Upper lobe of right lung (tissue), 1 donor: Measurements from ENCODE around the gene OCEL1. TPM values are rescaled to one million over a fixed set of nuclear protein-coding genes. Genes with fewer than 3 reads are reported as not detected.

Source experiments
- ATAC-seq: fragments of 200-7000 bp; cut with Tn5 transposase; one replicate; pipeline ENCODE4 v1.9.1; 2020; ENCODE audit warnings: mild to moderate bottlenecking, moderate library complexity
- DNase-seq: peaks from one replicate; pipeline ENCODE4 v3.0.0-alpha.2; 2020
- H3K27ac ChIP-seq: fragments of 200-600 bp; one replicate; pipeline ENCODE4 v1.8.0; 2022
- H3K27me3 ChIP-seq: fragments of 200-600 bp; one replicate; pipeline ENCODE4 v1.8.0; 2022; ENCODE audit warnings: mild to moderate bottlenecking
- H3K36me3 ChIP-seq: fragments of 200-600 bp; one replicate; pipeline ENCODE4 v1.8.0; 2022
- H3K4me1 ChIP-seq: fragments of 200-600 bp; one replicate; pipeline ENCODE4 v1.8.0; 2022
- H3K4me3 ChIP-seq: fragments of 200-600 bp; one replicate; pipeline ENCODE4 v1.8.0; 2022; ENCODE audit warnings: mild to moderate bottlenecking
- H3K9me3 ChIP-seq: fragments of 200-600 bp; one replicate; pipeline ENCODE4 v1.8.0; 2022
- intact Hi-C: fragments of 100-400 bp; cut with DNase I; formaldehyde crosslinking; loops from one replicate; pipeline ENCODE4 v1.11.0; 2022
- total RNA-seq: library from RNA; stranded (reverse); fragmentation: NEBNext Ultra II Directional; extraction: Animal tissue kit (Norgen Biotek cat#: 25700); gene quantifications from one replicate; pipeline ENCODE4 v1.2.1, GENCODE V29; 2021
- TF ChIP-seq, protein P1 (sequence below): fragments of 200-600 bp; IDR thresholded peaks from one replicate; pipeline ENCODE4 v1.8.0; 2022; ENCODE audit warnings: antibody characterized with exemption
- donor health status: DM: no; HTN: yes; CAD: no; lungs with severe emphysema.

The OCEL1 gene
- total RNA-seq, 1 donor from 2014 or later = 31.6 TPM

DNA sequence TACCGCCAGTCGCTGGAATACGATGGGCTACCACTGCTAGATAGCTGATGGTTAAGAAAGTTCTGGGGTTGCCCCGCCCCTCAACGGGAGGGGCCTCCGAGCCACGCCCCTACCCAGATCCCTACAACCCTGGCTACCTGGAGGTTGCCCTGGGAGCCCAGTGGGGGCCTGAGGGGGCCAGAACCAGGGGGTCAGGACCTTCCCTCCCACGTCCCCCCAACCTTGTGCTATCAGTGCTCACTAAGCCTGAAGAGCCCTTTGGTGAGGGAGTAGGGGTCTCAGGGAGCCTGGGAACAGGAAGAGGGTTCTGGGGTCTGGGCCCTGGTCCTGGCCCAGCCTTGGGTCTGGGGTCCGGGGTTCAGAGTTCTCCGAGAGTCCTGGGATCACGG is 8.9 kb downstream of the OCEL1 start:
- Histone ChIP-seq H3K27ac (peak overlapping the region; percentile 42), H3K9me3 (no peaks in the 10 kb centered on the region), H3K27me3 (no peaks in the 10 kb centered on the region), H3K4me3 (peak overlapping the region; percentile 56), H3K36me3 (peaks cover 45% of the 10 kb centered on the region), H3K4me1 (peaks cover 18% of the 10 kb centered on the region)
- intact Hi-C loops = no loop called here
- ATAC-seq (peak; percentile 76), DNase-seq (no peak)
- TF ChIP-seq, protein P1, sequence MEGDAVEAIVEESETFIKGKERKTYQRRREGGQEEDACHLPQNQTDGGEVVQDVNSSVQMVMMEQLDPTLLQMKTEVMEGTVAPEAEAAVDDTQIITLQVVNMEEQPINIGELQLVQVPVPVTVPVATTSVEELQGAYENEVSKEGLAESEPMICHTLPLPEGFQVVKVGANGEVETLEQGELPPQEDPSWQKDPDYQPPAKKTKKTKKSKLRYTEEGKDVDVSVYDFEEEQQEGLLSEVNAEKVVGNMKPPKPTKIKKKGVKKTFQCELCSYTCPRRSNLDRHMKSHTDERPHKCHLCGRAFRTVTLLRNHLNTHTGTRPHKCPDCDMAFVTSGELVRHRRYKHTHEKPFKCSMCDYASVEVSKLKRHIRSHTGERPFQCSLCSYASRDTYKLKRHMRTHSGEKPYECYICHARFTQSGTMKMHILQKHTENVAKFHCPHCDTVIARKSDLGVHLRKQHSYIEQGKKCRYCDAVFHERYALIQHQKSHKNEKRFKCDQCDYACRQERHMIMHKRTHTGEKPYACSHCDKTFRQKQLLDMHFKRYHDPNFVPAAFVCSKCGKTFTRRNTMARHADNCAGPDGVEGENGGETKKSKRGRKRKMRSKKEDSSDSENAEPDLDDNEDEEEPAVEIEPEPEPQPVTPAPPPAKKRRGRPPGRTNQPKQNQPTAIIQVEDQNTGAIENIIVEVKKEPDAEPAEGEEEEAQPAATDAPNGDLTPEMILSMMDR = no peak

DNA sequence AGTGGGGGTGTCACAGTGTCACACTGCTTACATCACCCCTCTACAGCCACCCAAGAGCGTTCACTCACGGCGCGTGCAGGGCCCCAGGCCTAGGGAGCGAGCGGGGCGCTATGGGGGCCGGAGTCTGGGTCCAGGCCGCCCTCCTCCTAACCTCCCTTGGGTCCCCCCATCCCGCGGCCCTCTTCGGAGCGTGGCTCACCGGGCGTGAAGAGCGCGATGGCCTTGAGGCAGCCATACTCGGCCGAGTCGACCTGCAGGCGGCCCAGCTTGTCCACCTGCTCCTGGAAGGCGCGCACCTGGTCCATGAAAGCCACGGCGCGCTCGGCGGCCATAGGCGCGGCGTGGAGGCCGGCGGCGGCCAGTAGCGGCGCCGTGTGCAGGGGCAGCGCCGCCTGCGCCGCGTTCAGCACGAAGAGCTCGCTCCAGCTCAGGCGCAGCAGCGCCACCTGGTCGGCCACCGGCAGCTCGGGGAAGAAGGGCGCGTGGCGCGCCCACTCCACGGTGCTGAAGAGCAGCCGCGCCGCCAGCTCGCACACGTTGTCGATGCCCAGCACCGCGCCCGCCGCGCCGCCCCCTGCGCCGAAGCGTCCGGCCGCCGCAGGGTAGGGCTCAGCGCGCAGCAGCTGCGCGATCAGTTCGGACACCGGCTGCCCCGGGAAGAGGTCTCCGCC is 9.4 kb downstream of the OCEL1 start:
- Histone ChIP-seq H3K4me3 (peak overlapping the region; percentile 56), H3K27me3 (no peaks in the 10 kb centered on the region), H3K9me3 (no peaks in the 10 kb centered on the region), H3K27ac (peak overlapping the region; percentile 42), H3K36me3 (peaks cover 45% of the 10 kb centered on the region), H3K4me1 (peaks cover 18% of the 10 kb centered on the region)
- DNase-seq (peak; percentile 87), ATAC-seq (peak; percentile 91)
- TF ChIP-seq, protein P1 = peak; percentile 52
- intact Hi-C loops = no loop called here

DNA sequence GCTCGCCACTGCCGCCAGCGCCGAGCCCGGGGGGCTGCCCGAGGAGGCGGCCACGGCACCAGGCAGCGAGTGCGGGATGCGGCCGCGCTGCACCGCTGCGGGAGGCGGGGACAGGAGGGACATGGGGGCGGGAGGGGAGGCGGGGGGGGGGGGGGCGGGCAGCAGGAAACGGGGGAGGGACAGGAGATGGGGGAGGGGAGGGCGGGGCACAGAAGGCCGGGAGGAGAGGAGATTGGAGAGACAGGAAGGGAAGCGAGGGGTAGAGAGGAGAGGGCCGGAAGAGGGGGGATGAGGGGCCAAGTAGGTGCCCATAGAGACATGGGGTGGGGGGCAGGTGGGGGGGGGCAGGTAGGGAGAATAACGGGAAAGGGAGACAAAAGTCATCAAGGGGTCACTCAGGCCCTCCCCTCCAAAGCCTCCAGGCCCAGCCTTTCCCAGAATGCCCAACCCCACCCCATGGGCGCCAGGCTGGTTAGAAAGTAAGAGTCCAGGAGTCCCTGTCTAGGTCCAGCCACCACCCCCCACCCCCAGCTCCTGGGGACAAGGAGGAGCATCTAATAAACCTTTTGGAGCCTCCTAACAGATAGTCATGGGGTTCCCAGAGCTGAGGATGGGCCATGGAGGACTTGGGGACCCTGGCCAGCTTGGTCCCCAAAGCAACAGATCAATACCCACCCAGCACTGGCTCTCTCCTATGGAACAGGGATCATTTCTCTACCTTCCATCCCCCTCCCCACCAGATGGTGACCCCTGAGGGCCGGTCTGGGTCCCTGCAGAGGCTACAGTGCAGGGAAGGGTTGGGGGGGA is 10.1 kb downstream of the OCEL1 start:
- intact Hi-C loops = no loop called here
- Histone ChIP-seq H3K36me3 (peaks cover 39% of the 10 kb centered on the region), H3K27me3 (no peaks in the 10 kb centered on the region), H3K9me3 (no peaks in the 10 kb centered on the region), H3K4me1 (peaks cover 18% of the 10 kb centered on the region), H3K4me3 (peak overlapping the region; percentile 56), H3K27ac (peak overlapping the region; percentile 65)
- no peak for DNase-seq
- TF ChIP-seq, protein P1 = no peak
- no peak for ATAC-seq

DNA sequence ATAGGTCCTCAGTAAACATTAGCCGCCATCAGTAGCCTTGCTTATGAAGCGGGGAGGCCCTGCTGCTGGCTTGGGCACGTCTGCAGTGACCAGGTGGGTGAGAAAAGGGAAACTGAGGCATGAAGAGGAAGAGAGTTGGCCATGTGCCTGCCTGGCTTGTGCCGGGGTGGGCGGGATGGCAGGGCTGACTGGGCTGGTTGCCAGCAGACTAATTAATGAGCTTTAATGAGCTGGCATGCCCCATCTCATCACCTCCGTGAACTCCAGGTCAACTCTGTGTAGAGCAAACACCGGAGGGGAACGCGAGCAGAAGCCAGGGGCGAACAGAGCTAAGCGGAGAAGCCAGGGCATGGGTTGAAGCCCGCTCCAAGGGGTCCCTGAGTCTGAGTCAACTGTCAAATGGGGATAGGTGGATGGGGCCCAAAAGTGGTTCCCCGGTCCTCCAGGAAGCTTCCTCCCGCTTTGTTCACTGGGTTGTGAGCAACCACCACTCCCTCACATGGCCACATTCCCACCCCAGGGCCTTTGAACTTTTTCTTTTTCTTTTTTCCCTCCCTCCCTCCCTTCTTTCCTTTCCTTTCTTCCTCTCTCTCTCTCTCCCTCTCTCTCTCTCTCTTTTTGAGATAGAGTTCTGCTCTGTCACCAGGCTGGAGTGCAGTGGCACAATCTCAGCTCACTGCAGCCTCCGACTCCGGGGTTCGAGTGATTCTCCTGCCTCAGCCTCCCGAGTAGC is 11.0 kb downstream of the OCEL1 start:
- Histone ChIP-seq H3K4me1 (peaks cover 22% of the 10 kb centered on the region), H3K4me3 (no peak overlapping the region)
- DNase-seq = no peak

More for the DNA sequence above, 11.0 kb downstream of the OCEL1 start:
- TF ChIP-seq, protein P1 = no peak
- Histone ChIP-seq H3K27ac (peak overlapping the region; percentile 65), H3K36me3 (peaks cover 31% of the 10 kb centered on the region), H3K9me3 (no peaks in the 10 kb centered on the region), H3K27me3 (no peaks in the 10 kb centered on the region)
- intact Hi-C loops = no loop called here
- no peak for ATAC-seq
